HCT116 (cell line): ENCODE results near the gene NT5C3B. TPM values are rescaled to one million over a fixed set of nuclear protein-coding genes. Genes with fewer than 3 reads are reported as not detected.
A peak's percentile ranks its signal among the peaks of the same experiment; 100 is the strongest.
"Not testable (repeated sequence)": the region's sequence is repeated elsewhere in the genome, so short reads cannot be mapped to it uniquely, and the experiment has no call there.

Experiments used
- ATAC-seq: fragments of 200-7000 bp; cut with Tn5 transposase; 2 replicates; pipeline ENCODE4 v1.9.1; 2020; ENCODE audit warnings: mild to moderate bottlenecking, moderate library complexity
- BruUV-seq: library from RNA; stranded (reverse); fragments of 400-500 nt; replicated peaks from 2 replicates; lab custom pipeline; 2021; lab: Mats Ljungman, UMichigan
- CTCF ChIA-PET: fragments of 300-600 bp; sonication (Branson Sonifier 250); formaldehyde crosslinking; loops from one replicate; lab custom pipeline; 2021; ENCODE audit warnings: antibody characterized with exemption; lab: Charles Lee
- POLR2A ChIA-PET: fragments of 300-600, 350-600 bp; sonication (Branson Sonifier 250); formaldehyde crosslinking; loops from one replicate; lab custom pipeline; 2021; ENCODE audit warnings: antibody characterized with exemption; lab: Charles Lee
- RAD21 ChIA-PET, 2 experiments: fragments of 300-600 bp; sonication (Branson Sonifier 250); formaldehyde crosslinking; loops; one replicate each; lab custom pipeline; 2023; ENCODE audit warnings: low total read pairs in 2 of 2; ENCODE audit not compliant: uncharacterized antibody in 2 of 2, unreplicated experiment in 2 of 2, low non-redundant PET in 1 of 2; lab: Charles Lee
- DNase-seq: peaks from one replicate; pipeline ENCODE4 v3.0.0-alpha.2; 2010; ENCODE audit warnings: low read depth, low spot score
- H2AFZ ChIP-seq: fragments of 200-600 bp; shearing (Covaris generic), sonication (generic); 2 replicates; pipeline ENCODE4 v1.6.1; 2017; ENCODE audit warnings: low read depth, mixed run types, mixed read lengths, antibody characterized with exemption, low read length; ENCODE audit not compliant: poor library complexity, severe bottlenecking
- H3K27ac ChIP-seq: 2 replicates; pipeline ENCODE4 v1.5.1; 2012; ENCODE audit warnings: low read depth, low read length
- H3K27me3 ChIP-seq: fragments of 200-600 bp; sonication (generic); 2 replicates; pipeline ENCODE4 v1.6.1; 2016; ENCODE audit warnings: mixed run types, low read length, mixed read lengths; ENCODE audit not compliant: insufficient read depth
- H3K36me3 ChIP-seq, 2 experiments: fragments of 200-500 bp in 1 of 2; fragments of 200-600 bp in 1 of 2; sonication (Bioruptor generic) in 1 of 2; sonication (generic) in 1 of 2; 2 replicates each; pipeline versions ENCODE4 v1.5.1 to v1.6.1; 2014 to 2016; ENCODE audit warnings: low read length in 2 of 2, inconsistent platforms in 1 of 2, mixed read lengths in 1 of 2, mixed run types in 1 of 2; ENCODE audit not compliant: insufficient read depth in 2 of 2, control insufficient read depth in 1 of 2
- H3K4me1 ChIP-seq, 2 experiments: fragments of 200-600 bp in 1 of 2; sonication (generic) in 1 of 2; 2 replicates each; pipeline versions ENCODE4 v1.5.1 to v1.6.1; 2012 to 2017; ENCODE audit warnings: low read length in 2 of 2, inconsistent platforms in 1 of 2, mild to moderate bottlenecking in 1 of 2, mixed read lengths in 1 of 2, mixed run types in 1 of 2, moderate library complexity in 1 of 2; ENCODE audit not compliant: insufficient read depth in 2 of 2, control insufficient read depth in 1 of 2
- H3K4me2 ChIP-seq: fragments of 200-600 bp; sonication (generic); 2 replicates; pipeline ENCODE4 v1.6.1; 2017; ENCODE audit warnings: mixed run types, low read length, mixed read lengths
- H3K4me3 ChIP-seq, 2 experiments: fragments of 200-600 bp in 1 of 2; sonication (generic) in 1 of 2; replicated peaks in 1 of 2; 2 replicates each; pipeline ENCODE4 v1.5.1; 2011 to 2016; ENCODE audit warnings: low read length in 2 of 2, control low read depth in 1 of 2, low read depth in 1 of 2, mild to moderate bottlenecking in 1 of 2, mixed read lengths in 1 of 2, mixed run types in 1 of 2
- H3K79me2 ChIP-seq: fragments of 200-600 bp; sonication (generic); 2 replicates; pipeline ENCODE4 v1.6.1; 2017; ENCODE audit warnings: mild to moderate bottlenecking, mixed run types, low read length, moderate library complexity, mixed read lengths; ENCODE audit not compliant: insufficient read depth
- H3K9ac ChIP-seq: fragments of 200-600 bp; sonication (generic); 2 replicates; pipeline ENCODE4 v1.6.1; 2016; ENCODE audit warnings: low read length, mixed read lengths
- H3K9me2 ChIP-seq: fragments of 200-600 bp; sonication (generic), shearing (Covaris generic); 2 replicates; pipeline ENCODE4 v1.6.1; 2017; ENCODE audit warnings: mixed run types, mild to moderate bottlenecking, moderate library complexity; ENCODE audit not compliant: insufficient read depth
- H3K9me3 ChIP-seq, 2 experiments: fragments of 200-500 bp in 1 of 2; fragments of 200-600 bp in 1 of 2; sonication (Bioruptor generic) in 1 of 2; sonication (generic) in 1 of 2; 2 replicates each; pipeline ENCODE4 v1.6.1; 2014 to 2017; ENCODE audit warnings: low read length in 2 of 2, mixed read lengths in 2 of 2, inconsistent platforms in 1 of 2, low read depth in 1 of 2, mild to moderate bottlenecking in 1 of 2, mixed run types in 1 of 2, moderate library complexity in 1 of 2; ENCODE audit not compliant: control insufficient read depth in 1 of 2, insufficient read depth in 1 of 2
- H4K20me1 ChIP-seq: fragments of 200-600 bp; sonication (generic), shearing (Covaris generic); 2 replicates; pipeline ENCODE4 v1.6.1; 2017; ENCODE audit warnings: mixed run types, mild to moderate bottlenecking, moderate library complexity; ENCODE audit not compliant: insufficient read depth
- FOSL1 ChIP-seq: IDR thresholded peaks from 2 replicates; pipeline ENCODE4 v1.6.1; 2012; ENCODE audit warnings: low read depth
- SP1 ChIP-seq: IDR thresholded peaks from 2 replicates; pipeline ENCODE4 v1.6.1; 2012; ENCODE audit warnings: low read depth
- ZNF274 ChIP-seq: fragments of 200-500 bp; sonication (Bioruptor generic); IDR thresholded peaks from 2 replicates; pipeline ENCODE4 v1.6.1; 2014; ENCODE audit warnings: mild to moderate bottlenecking, low read depth, low read length, inconsistent platforms
- intact Hi-C: fragments of 100-400 bp; cut with micrococcal nuclease; formaldehyde crosslinking; loops from 2 replicates; pipeline ENCODE4 v1.10.0; 2022
- total RNA-seq: library from RNA; stranded (reverse); gene quantifications from one replicate; pipeline ENCODE4 v1.2.1, GENCODE V29; 2021; ENCODE audit not compliant: unreplicated experiment
- TF ChIP-seq, protein P1 (sequence below): IDR thresholded peaks from 2 replicates; pipeline ENCODE4 v1.6.1; 2011; ENCODE audit warnings: mild to moderate bottlenecking, low read length, moderate library complexity; ENCODE audit not compliant: insufficient replicate concordance; ENCODE audit errors: extremely low read depth
- TF ChIP-seq, protein P2 (sequence below): IDR thresholded peaks from 2 replicates; pipeline ENCODE4 v1.6.1; 2012; ENCODE audit warnings: low read depth

The NT5C3B gene
- total RNA-seq, 1 experiment from 2014 or later = 110 TPM

DNA sequence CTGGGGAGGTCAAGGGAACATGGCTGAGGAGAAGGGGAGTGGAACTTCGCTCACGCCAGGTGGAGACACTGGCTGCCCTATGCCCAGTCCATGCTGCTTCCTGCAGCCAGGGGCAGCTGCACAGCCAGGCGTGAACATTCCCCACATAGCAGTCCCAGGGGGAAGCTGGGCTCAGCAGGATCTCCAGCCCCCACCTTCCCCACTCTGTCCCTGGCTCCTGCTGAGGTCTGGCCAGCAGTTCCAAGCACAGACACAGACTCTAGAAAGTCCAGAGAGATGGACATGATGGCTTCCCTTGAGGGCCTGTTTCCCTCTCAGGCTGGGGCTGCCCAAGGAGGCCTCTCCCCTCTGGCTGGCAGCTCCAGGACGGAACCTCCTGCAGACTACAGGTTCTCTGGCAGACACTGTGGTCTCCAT lies 58.9 kb downstream of the NT5C3B start (continued):
- TF ChIP-seq, protein P1, sequence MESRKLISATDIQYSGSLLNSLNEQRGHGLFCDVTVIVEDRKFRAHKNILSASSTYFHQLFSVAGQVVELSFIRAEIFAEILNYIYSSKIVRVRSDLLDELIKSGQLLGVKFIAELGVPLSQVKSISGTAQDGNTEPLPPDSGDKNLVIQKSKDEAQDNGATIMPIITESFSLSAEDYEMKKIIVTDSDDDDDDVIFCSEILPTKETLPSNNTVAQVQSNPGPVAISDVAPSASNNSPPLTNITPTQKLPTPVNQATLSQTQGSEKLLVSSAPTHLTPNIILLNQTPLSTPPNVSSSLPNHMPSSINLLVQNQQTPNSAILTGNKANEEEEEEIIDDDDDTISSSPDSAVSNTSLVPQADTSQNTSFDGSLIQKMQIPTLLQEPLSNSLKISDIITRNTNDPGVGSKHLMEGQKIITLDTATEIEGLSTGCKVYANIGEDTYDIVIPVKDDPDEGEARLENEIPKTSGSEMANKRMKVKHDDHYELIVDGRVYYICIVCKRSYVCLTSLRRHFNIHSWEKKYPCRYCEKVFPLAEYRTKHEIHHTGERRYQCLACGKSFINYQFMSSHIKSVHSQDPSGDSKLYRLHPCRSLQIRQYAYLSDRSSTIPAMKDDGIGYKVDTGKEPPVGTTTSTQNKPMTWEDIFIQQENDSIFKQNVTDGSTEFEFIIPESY = no peak
- TF ChIP-seq FOSL1 = no peak
- no peak for TF ChIP-seq ZNF274
- TF ChIP-seq SP1 = no peak
- TF ChIP-seq, protein P2, sequence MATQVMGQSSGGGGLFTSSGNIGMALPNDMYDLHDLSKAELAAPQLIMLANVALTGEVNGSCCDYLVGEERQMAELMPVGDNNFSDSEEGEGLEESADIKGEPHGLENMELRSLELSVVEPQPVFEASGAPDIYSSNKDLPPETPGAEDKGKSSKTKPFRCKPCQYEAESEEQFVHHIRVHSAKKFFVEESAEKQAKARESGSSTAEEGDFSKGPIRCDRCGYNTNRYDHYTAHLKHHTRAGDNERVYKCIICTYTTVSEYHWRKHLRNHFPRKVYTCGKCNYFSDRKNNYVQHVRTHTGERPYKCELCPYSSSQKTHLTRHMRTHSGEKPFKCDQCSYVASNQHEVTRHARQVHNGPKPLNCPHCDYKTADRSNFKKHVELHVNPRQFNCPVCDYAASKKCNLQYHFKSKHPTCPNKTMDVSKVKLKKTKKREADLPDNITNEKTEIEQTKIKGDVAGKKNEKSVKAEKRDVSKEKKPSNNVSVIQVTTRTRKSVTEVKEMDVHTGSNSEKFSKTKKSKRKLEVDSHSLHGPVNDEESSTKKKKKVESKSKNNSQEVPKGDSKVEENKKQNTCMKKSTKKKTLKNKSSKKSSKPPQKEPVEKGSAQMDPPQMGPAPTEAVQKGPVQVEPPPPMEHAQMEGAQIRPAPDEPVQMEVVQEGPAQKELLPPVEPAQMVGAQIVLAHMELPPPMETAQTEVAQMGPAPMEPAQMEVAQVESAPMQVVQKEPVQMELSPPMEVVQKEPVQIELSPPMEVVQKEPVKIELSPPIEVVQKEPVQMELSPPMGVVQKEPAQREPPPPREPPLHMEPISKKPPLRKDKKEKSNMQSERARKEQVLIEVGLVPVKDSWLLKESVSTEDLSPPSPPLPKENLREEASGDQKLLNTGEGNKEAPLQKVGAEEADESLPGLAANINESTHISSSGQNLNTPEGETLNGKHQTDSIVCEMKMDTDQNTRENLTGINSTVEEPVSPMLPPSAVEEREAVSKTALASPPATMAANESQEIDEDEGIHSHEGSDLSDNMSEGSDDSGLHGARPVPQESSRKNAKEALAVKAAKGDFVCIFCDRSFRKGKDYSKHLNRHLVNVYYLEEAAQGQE = no peak
- TF ChIP-seq, all 23 proteins: peak for 0

DNA sequence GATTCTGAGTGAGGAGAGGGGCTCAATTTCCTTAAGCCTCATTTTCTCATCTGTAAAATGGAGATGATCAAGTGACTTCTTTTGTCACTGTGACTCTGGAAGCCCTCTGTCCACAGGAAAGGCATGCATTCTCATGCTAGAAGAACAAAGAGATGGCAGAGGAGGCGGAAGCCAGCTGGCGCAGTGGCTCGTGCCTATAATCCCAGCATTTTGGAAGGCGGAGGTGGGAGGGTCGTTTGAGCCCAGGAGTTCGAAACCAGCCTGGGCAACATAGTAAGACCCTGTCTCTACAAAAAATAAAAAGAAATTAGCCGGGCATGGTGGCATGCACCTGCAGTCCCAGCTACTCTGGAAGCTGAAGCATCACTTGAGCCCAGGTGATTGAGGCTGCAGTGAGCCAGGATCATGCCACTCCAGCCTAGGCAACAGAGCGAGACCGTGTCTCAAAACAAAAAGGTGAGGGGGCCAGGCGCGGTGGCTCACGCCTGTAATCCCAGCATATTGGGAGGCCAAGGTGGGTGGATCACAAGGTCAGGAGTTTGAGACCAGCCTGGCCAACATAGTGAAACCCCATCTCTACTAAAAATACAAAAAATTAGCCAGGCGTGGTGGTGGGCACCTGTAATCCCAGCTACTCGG lies 59.7 kb downstream of the NT5C3B start:
- ChIA-PET RAD21 (interaction anchor here in 1 of 2 experiments (2.5 kb wide), 1 partner anchor 10 kb away, joined by 8 read pairs; the partner anchor contains the start of gene JUP), POLR2A (interaction anchor here (2.1 to 3.4 kb wide), 3 partner anchors 10 to 25 kb away, joined by 6 to 36 read pairs (median 6); partner anchors contain the start of gene JUP), CTCF (interaction anchor here (1.4 to 3.0 kb wide), 2 partner anchors 9 to 24 kb away, joined by 6 to 35 read pairs; partner anchors contain the start of gene JUP)
- ATAC-seq, BruUV-seq, H3K27ac ChIP-seq, H3K9me3 ChIP-seq, H4K20me1 ChIP-seq, H3K27me3 ChIP-seq, H3K36me3 ChIP-seq, H2AFZ ChIP-seq, H3K4me3 ChIP-seq, DNase-seq, intact Hi-C loops, H3K9me2 ChIP-seq: not testable (repeated sequence)
- H3K9ac ChIP-seq = 0 out of 2 replicates have a peak overlapping the region, but pooled peaks have one; percentile 40
- peak overlapping the region; percentile 86 for H3K4me2 ChIP-seq
- peaks cover 75% of the 10 kb centered on the region for H3K79me2 ChIP-seq
- H3K4me1 ChIP-seq = peaks cover 82 to 91% of the 10 kb centered on the region in 2 experiments
